ENCODE results near the gene MCC.

The MCC gene

GRCh38 chr5:113240951-113241726 lies 247.1 kb downstream of the MCC start:
- TF ChIP-seq CTCF (IDR thresholded peaks at IDR 0.05; ENCODE audit: insufficient read depth, low read length, poor library complexity, severe bottlenecking) (no peak), EZH2phosphoT487 (conservative IDR thresholded peaks at IDR 0.05; ENCODE audit: low read length) (no peak)
- Histone ChIP-seq H3K4me2 (ENCODE audit: low read depth, low read length, poor library complexity, severe bottlenecking) (no peak overlapping the region), H3K9me3 (ENCODE audit: insufficient read depth, low read length) (no peaks in the 10 kb centered on the region), H3F3A (ENCODE audit: insufficient read depth) (no peaks in the 10 kb centered on the region), H3K4me3 (ENCODE audit: insufficient read depth, low read length, poor library complexity, severe bottlenecking) (no peak overlapping the region), H2AFZ (ENCODE audit: low read depth, low read length, severe bottlenecking) (no peak overlapping the region), H3K27ac (ENCODE audit: low read depth, low read length) (no peak overlapping the region), H4K20me1 (ENCODE audit: low read depth, low read length) (no peaks in the 10 kb centered on the region), H3K36me3 (ENCODE audit: low read length) (no peaks in the 10 kb centered on the region), H3K27me3 (ENCODE audit: low read length) (no peaks in the 10 kb centered on the region), H3K79me2 (ENCODE audit: insufficient read depth, low read length) (no peaks in the 10 kb centered on the region), H3K9me2 (replicated peaks; ENCODE audit: insufficient read depth, low read length) (no peaks in the 10 kb centered on the region), H3K9ac (ENCODE audit: low read length) (no peak overlapping the region)

GRCh38 chr5:113240032-113240431 lies 248.2 kb downstream of the MCC start:
- Histone ChIP-seq H3K9me3 (ENCODE audit: insufficient read depth, low read length) (no peaks in the 10 kb centered on the region), H4K20me1 (ENCODE audit: low read depth, low read length) (no peaks in the 10 kb centered on the region), H3K36me3 (ENCODE audit: low read length) (no peaks in the 10 kb centered on the region), H3K27me3 (ENCODE audit: low read length) (no peaks in the 10 kb centered on the region), H3K9ac (ENCODE audit: low read length) (no peak overlapping the region), H3K4me2 (ENCODE audit: low read depth, low read length, poor library complexity, severe bottlenecking) (no peak overlapping the region), H3F3A (ENCODE audit: insufficient read depth) (no peaks in the 10 kb centered on the region), H3K9me2 (replicated peaks; ENCODE audit: insufficient read depth, low read length) (no peaks in the 10 kb centered on the region), H3K27ac (ENCODE audit: low read depth, low read length) (no peak overlapping the region), H3K4me3 (ENCODE audit: insufficient read depth, low read length, poor library complexity, severe bottlenecking) (no peak overlapping the region), H3K79me2 (ENCODE audit: insufficient read depth, low read length) (no peaks in the 10 kb centered on the region), H2AFZ (ENCODE audit: low read depth, low read length, severe bottlenecking) (no peak overlapping the region)
- TF ChIP-seq EZH2phosphoT487 (conservative IDR thresholded peaks at IDR 0.05; ENCODE audit: low read length) (no peak), CTCF (IDR thresholded peaks at IDR 0.05; ENCODE audit: insufficient read depth, low read length, poor library complexity, severe bottlenecking) (no peak)

- Histone ChIP-seq H3K9ac (ENCODE audit: low read length) (no peak overlapping the region), H3K9me3 (ENCODE audit: insufficient read depth, low read length) (no peaks in the 10 kb centered on the region), H3K4me2 (ENCODE audit: low read depth, low read length, poor library complexity, severe bottlenecking) (no peak overlapping the region), H2AFZ (ENCODE audit: low read depth, low read length, severe bottlenecking) (no peak overlapping the region), H3K27me3 (ENCODE audit: low read length) (no peaks in the 10 kb centered on the region), H3K4me3 (ENCODE audit: insufficient read depth, low read length, poor library complexity, severe bottlenecking) (no peak overlapping the region), H3K36me3 (ENCODE audit: low read length) (no peaks in the 10 kb centered on the region), H3K27ac (ENCODE audit: low read depth, low read length) (no peak overlapping the region), H3K79me2 (ENCODE audit: insufficient read depth, low read length) (no peaks in the 10 kb centered on the region), H3K9me2 (replicated peaks; ENCODE audit: insufficient read depth, low read length) (no peaks in the 10 kb centered on the region), H3F3A (ENCODE audit: insufficient read depth) (no peaks in the 10 kb centered on the region), H4K20me1 (ENCODE audit: low read depth, low read length) (no peaks in the 10 kb centered on the region)
- TF ChIP-seq EZH2phosphoT487 (conservative IDR thresholded peaks at IDR 0.05; ENCODE audit: low read length) (no peak), CTCF (IDR thresholded peaks at IDR 0.05; ENCODE audit: insufficient read depth, low read length, poor library complexity, severe bottlenecking) (no peak)
These were observed 250.4 kb downstream of the MCC start for GRCh38 chr5:113237893-113238292.
